Duodenal mucosa (tissue), 2 donors: ENCODE data around the gene CERS6.

Experiments used
- H3K27ac ChIP-seq: one replicate; pipeline ENCODE4 v1.7.0; 2013; ENCODE audit warnings: low read depth, low read length
- H3K27me3 ChIP-seq, 2 donors: one replicate each; pipeline ENCODE4 v1.7.0; 2013; ENCODE audit warnings: low read length in 2 of 2, control low read depth in 1 of 2; ENCODE audit not compliant: insufficient read depth in 2 of 2, control insufficient read depth in 1 of 2
- H3K36me3 ChIP-seq, 2 donors: one replicate each; pipeline ENCODE4 v1.7.0; 2013; ENCODE audit warnings: low read length in 2 of 2, control low read depth in 1 of 2; ENCODE audit not compliant: insufficient read depth in 2 of 2, control insufficient read depth in 1 of 2
- H3K4me1 ChIP-seq, 2 donors: one replicate each; pipeline ENCODE4 v1.7.0; 2013; ENCODE audit warnings: low read length in 2 of 2, control low read depth in 1 of 2; ENCODE audit not compliant: insufficient read depth in 2 of 2, control insufficient read depth in 1 of 2
- H3K4me3 ChIP-seq, 2 donors: one replicate each; pipeline ENCODE4 v1.7.0; 2013; ENCODE audit warnings: low read length in 2 of 2, low read depth in 1 of 2
- H3K9ac ChIP-seq, 2 donors: one replicate each; pipeline ENCODE4 v1.7.0; 2013; ENCODE audit warnings: low read length in 2 of 2, low read depth in 1 of 2
- H3K9me3 ChIP-seq, 2 donors: one replicate each; pipeline ENCODE4 v1.7.0; 2013; ENCODE audit warnings: low read length in 2 of 2, control low read depth in 1 of 2; ENCODE audit not compliant: control insufficient read depth in 1 of 2

The CERS6 gene

GRCh38 chr2:168671932-168672331, 215.9 kb downstream of the CERS6 start:
- Histone ChIP-seq H3K4me3 (no peak overlapping the region), H3K4me1 (peaks cover 9 to 13% of the 10 kb centered on the region in 2 donors), H3K9ac (no peak overlapping the region), H3K27me3 (no peaks in the 10 kb centered on the region), H3K27ac (no peak overlapping the region), H3K9me3 (no peaks in the 10 kb centered on the region), H3K36me3 (no peaks in the 10 kb centered on the region)

- H3K4me1 ChIP-seq: peaks cover 6 to 7% of the 10 kb centered on the region in 2 donors
Observed at GRCh38 chr2:168673265-168674189, 217.5 kb downstream of the CERS6 start.

GRCh38 chr2:168678153-168678853, 222.2 kb downstream of the CERS6 start:
- no peaks in the 10 kb centered on the region for H3K36me3 ChIP-seq
- no peak overlapping the region for H3K9ac ChIP-seq
- no peak overlapping the region for H3K4me3 ChIP-seq
- no peak overlapping the region for H3K27ac ChIP-seq
- H3K27me3 ChIP-seq: no peaks in the 10 kb centered on the region
- no peaks in the 10 kb centered on the region for H3K9me3 ChIP-seq
- H3K4me1 ChIP-seq: peaks cover 12 to 14% of the 10 kb centered on the region in 2 donors

More at GRCh38 chr2:168673265-168674189, 217.5 kb downstream of the CERS6 start:
- no peak overlapping the region for H3K4me3 ChIP-seq
- H3K36me3 ChIP-seq: no peaks in the 10 kb centered on the region
- no peak overlapping the region for H3K27ac ChIP-seq
- H3K9me3 ChIP-seq: no peaks in the 10 kb centered on the region
- H3K9ac ChIP-seq: no peak overlapping the region
- H3K27me3 ChIP-seq: no peaks in the 10 kb centered on the region

- Histone ChIP-seq H3K9me3 (no peaks in the 10 kb centered on the region), H3K4me1 (peaks cover 12 to 18% of the 10 kb centered on the region in 2 donors), H3K4me3 (no peak overlapping the region), H3K27me3 (no peaks in the 10 kb centered on the region), H3K9ac (no peak overlapping the region), H3K36me3 (no peaks in the 10 kb centered on the region), H3K27ac (no peak overlapping the region)
Observed at GRCh38 chr2:168679081-168679480, 223.0 kb downstream of the CERS6 start.

- no peak overlapping the region for H3K9ac ChIP-seq
- no peaks in the 10 kb centered on the region for H3K9me3 ChIP-seq
- H3K27ac ChIP-seq: no peak overlapping the region
- no peak overlapping the region for H3K4me3 ChIP-seq
- H3K27me3 ChIP-seq: no peaks in the 10 kb centered on the region
- peaks cover 12 to 18% of the 10 kb centered on the region in 2 donors for H3K4me1 ChIP-seq
- H3K36me3 ChIP-seq: no peaks in the 10 kb centered on the region
Observed at GRCh38 chr2:168679741-168680310, 223.8 kb downstream of the CERS6 start.

- peaks cover 7 to 15% of the 10 kb centered on the region in 2 donors for H3K4me1 ChIP-seq
- H3K27me3 ChIP-seq: no peaks in the 10 kb centered on the region
- no peaks in the 10 kb centered on the region for H3K36me3 ChIP-seq
- no peak overlapping the region for H3K27ac ChIP-seq
- no peak overlapping the region for H3K4me3 ChIP-seq
- H3K9me3 ChIP-seq: no peaks in the 10 kb centered on the region
- H3K9ac ChIP-seq: no peak overlapping the region
Observed at GRCh38 chr2:168683996-168684395, 227.9 kb downstream of the CERS6 start.

- Histone ChIP-seq H3K27me3 (no peaks in the 10 kb centered on the region), H3K9me3 (no peaks in the 10 kb centered on the region), H3K9ac (no peak overlapping the region), H3K4me3 (no peak overlapping the region), H3K27ac (no peak overlapping the region), H3K4me1 (peaks cover 4 to 13% of the 10 kb centered on the region in 2 donors), H3K36me3 (no peaks in the 10 kb centered on the region)
Observed at GRCh38 chr2:168684921-168685599, 229.0 kb downstream of the CERS6 start.

- Histone ChIP-seq H3K4me1 (peaks cover 3 to 16% of the 10 kb centered on the region in 2 donors), H3K9me3 (no peaks in the 10 kb centered on the region), H3K9ac (no peak overlapping the region), H3K27me3 (no peaks in the 10 kb centered on the region), H3K27ac (no peak overlapping the region), H3K4me3 (no peak overlapping the region), H3K36me3 (no peaks in the 10 kb centered on the region)
Observed at GRCh38 chr2:168685600-168686451, 229.8 kb downstream of the CERS6 start.

GRCh38 chr2:168686452-168687191, 230.6 kb downstream of the CERS6 start:
- Histone ChIP-seq H3K4me3 (no peak overlapping the region), H3K27ac (no peak overlapping the region), H3K27me3 (no peaks in the 10 kb centered on the region), H3K9ac (no peak overlapping the region), H3K4me1 (peaks cover 3 to 16% of the 10 kb centered on the region in 2 donors), H3K36me3 (no peaks in the 10 kb centered on the region), H3K9me3 (no peaks in the 10 kb centered on the region)
